K562 (cell line): ENCODE data around the gene FAAP24. TPM values are rescaled to one million over a fixed set of nuclear protein-coding genes. Genes with fewer than 3 reads are reported as not detected.
"Not testable (repeated sequence)": the region's sequence is repeated elsewhere in the genome, so short reads cannot be mapped to it uniquely, and the experiment has no call there.

Experiments used
- ATAC-seq: fragments of 200-7000 bp; cut with Tn5 transposase; 3 replicates; pipeline ENCODE4 v1.9.1; 2020; ENCODE audit warnings: moderate library complexity
- BruUV-seq: library from RNA; stranded (reverse); fragments of 400-500 nt; replicated peaks from 2 replicates; lab custom pipeline; 2021; lab: Mats Ljungman, UMichigan
- CTCF ChIA-PET: fragments of 300-600 bp; formaldehyde crosslinking; extraction: SDS; loops from one replicate; lab custom pipeline; 2021; ENCODE audit warnings: low intra/inter-chr PET ratio; lab: Yijun Ruan, JAX
- POLR2A ChIA-PET: fragments of 300-600, 350-650 bp; sonication (Branson Sonifier 250); formaldehyde crosslinking; extraction: SDS; loops from one replicate; lab custom pipeline; 2021; ENCODE audit warnings: antibody characterized with exemption, inconsistent platforms; lab: Yijun Ruan, JAX
- DNase-seq, 4 experiments: peaks; one replicate each; pipeline versions ENCODE4 v3.0.0 to v3.0.0-alpha.2; 2011 to 2018; ENCODE audit warnings: low spot score in 3 of 4, mixed read lengths in 3 of 4; ENCODE audit errors: extremely low read depth in 1 of 4
- FAIRE-seq: peaks from 2 replicates; lab custom pipeline; 2011; peaks lifted over from hg19 to GRCh38; lab: Jason Lieb, UNC
- H2AFZ ChIP-seq: 2 replicates; pipeline ENCODE4 v1.6.0; 2011; ENCODE audit warnings: low read depth, low read length, control low read depth, inconsistent platforms
- H3K27ac ChIP-seq: fragments of 200-600 bp; 3 replicates; pipeline ENCODE4 v1.8.0; 2011; ENCODE audit warnings: low read depth, mild to moderate bottlenecking, control low read depth, inconsistent platforms, low read length, moderate library complexity, mixed read lengths; ENCODE audit errors: extremely low read depth
- H3K27me3 ChIP-seq, 2 experiments: fragments of 300-600 bp in 1 of 2; 2 replicates in 1 of 2; 3 replicates in 1 of 2; pipeline versions ENCODE4 v1.6.0 to v1.8.0; 2011; ENCODE audit warnings: inconsistent platforms in 2 of 2, low read length in 2 of 2, mild to moderate bottlenecking in 1 of 2, mixed read lengths in 1 of 2, moderate library complexity in 1 of 2; ENCODE audit not compliant: control insufficient read depth in 2 of 2, insufficient read depth in 2 of 2
- H3K36me3 ChIP-seq: fragments of 300-600 bp; 3 replicates; pipeline ENCODE4 v1.8.0; 2011; ENCODE audit warnings: mild to moderate bottlenecking, low read length, inconsistent platforms; ENCODE audit not compliant: control insufficient read depth, insufficient read depth
- H3K4me1 ChIP-seq, 2 experiments: fragments of 200-600 bp in 1 of 2; replicated peaks in 1 of 2; 2 replicates in 1 of 2; 3 replicates in 1 of 2; pipeline versions ENCODE4 v1.5.1 to v1.8.0; 2011; ENCODE audit warnings: inconsistent platforms in 2 of 2, low read length in 2 of 2, mild to moderate bottlenecking in 1 of 2, mixed read lengths in 1 of 2, moderate library complexity in 1 of 2; ENCODE audit not compliant: control insufficient read depth in 2 of 2, insufficient read depth in 2 of 2
- H3K4me2 ChIP-seq: 2 replicates; pipeline ENCODE4 v1.6.1; 2011; ENCODE audit warnings: low read length, control low read depth, inconsistent platforms, mixed read lengths; ENCODE audit not compliant: insufficient read depth
- H3K4me3 ChIP-seq: fragments of 200-600 bp; sonication (generic), shearing (Covaris generic); 2 replicates; pipeline ENCODE4 v1.5.1; 2016; ENCODE audit warnings: control low read depth, inconsistent platforms
- H3K79me2 ChIP-seq: fragments of 200-600 bp; 3 replicates; pipeline ENCODE4 v1.8.0; 2011; ENCODE audit warnings: low read length, inconsistent platforms; ENCODE audit not compliant: control insufficient read depth, insufficient read depth
- H3K9ac ChIP-seq, 2 experiments: 2 replicates each; pipeline versions ENCODE4 v1.6.0 to v1.6.1; 2011; ENCODE audit warnings: low read depth in 2 of 2, low read length in 2 of 2, control low read depth in 1 of 2, inconsistent platforms in 1 of 2, mild to moderate bottlenecking in 1 of 2, mixed read lengths in 1 of 2; ENCODE audit not compliant: insufficient read depth in 1 of 2
- H3K9me1 ChIP-seq: one replicate; pipeline ENCODE4 v1.6.0; 2011; ENCODE audit warnings: inconsistent platforms, mild to moderate bottlenecking, low read length, moderate library complexity; ENCODE audit not compliant: control insufficient read depth, insufficient read depth
- H3K9me3 ChIP-seq: replicated peaks from 2 replicates; pipeline ENCODE4 v1.5.1; 2011; ENCODE audit warnings: low read depth, low read length, inconsistent platforms; ENCODE audit not compliant: control insufficient read depth, insufficient read depth
- H4K20me1 ChIP-seq: replicated peaks from 2 replicates; pipeline ENCODE4 v1.6.1; 2011; ENCODE audit warnings: low read length, inconsistent platforms, mixed read lengths; ENCODE audit not compliant: control insufficient read depth, insufficient read depth
- HDAC8 ChIP-seq: fragments of 450-650 bp; IDR thresholded peaks from 2 replicates; pipeline ENCODE4 v1.6.1; 2016; ENCODE audit warnings: mild to moderate bottlenecking, missing genetic modification characterization, moderate library complexity, missing compliant biosample characterization
- WGBS: fragments of 100-300 bp; shearing (Covaris generic); methylation state at CpG from one replicate; pipeline ENCODE4 v1.1.6; 2016; ENCODE audit warnings: low coverage, mixed read lengths; ENCODE audit not compliant: insufficient coverage; ENCODE audit errors: missing lambda C conversion rate; 5-methylcytosine and 5-hydroxymethylcytosine counted together
- in situ Hi-C: fragments of 300-500 bp; cut with MboI; formaldehyde crosslinking; loops from 4 replicates; pipeline ENCODE4 v1.15.0; 2018; ENCODE audit warnings: inconsistent platforms, mixed read lengths
- intact Hi-C: fragments of 100-400 bp; cut with micrococcal nuclease; formaldehyde crosslinking; loops from 2 replicates; pipeline ENCODE4 v1.14.2; 2022
- polyA plus RNA-seq, 8 experiments: library from polyadenylated mRNA; depleted of rRNA in 4 of 8; stranded (reverse) in 5 of 8; unstranded in 3 of 8; fragments of >200 nt; fragmentation: Nextera tagmentation in 2 of 8; fragmentation: Illumina TruSeq in 1 of 8; extraction: Ambion mirVana in 2 of 8; extraction: Trizol in 1 of 8; gene quantifications; 2 replicates each; pipeline versions ENCODE4 v1.2.1 to v1.2.3, GENCODE V29; 2011 to 2014; ENCODE audit warnings: inconsistent platforms in 1 of 8, missing spikeins in 1 of 8
- total RNA-seq, 7 experiments: library from RNA; depleted of rRNA in 6 of 7; stranded (reverse); fragments of >200 nt in 6 of 7; fragmentation: Illumina TruSeq in 2 of 7; extraction: Trizol in 2 of 7; gene quantifications; 2 replicates each; pipeline versions ENCODE4 v1.2.1 to v1.2.3, GENCODE V29; 2011 to 2021; ENCODE audit warnings: low replicate concordance in 1 of 7

The FAAP24 gene
- total and polyA plus RNA-seq, 9 of the 15 experiments (the other 6 are each of a cell fraction or from before 2014, with no cell fraction given): 4.6 to 21.6 (median 8.2) TPM

GRCh38 chr19:33024398-33024797, 52.4 kb downstream of the FAAP24 start (continued):
- no peak for TF ChIP-seq HDAC8
- TF ChIP-seq, all 486 proteins: peak for 0

GRCh38 chr19:33025468-33026238, 53.6 kb downstream of the FAAP24 start:
- in situ Hi-C loops, H3K4me1 ChIP-seq, DNase-seq, intact Hi-C loops, BruUV-seq, H3K9ac ChIP-seq, FAIRE-seq, H3K27ac ChIP-seq, H3K36me3 ChIP-seq, ATAC-seq, H3K4me3 ChIP-seq, H3K9me1 ChIP-seq, H3K79me2 ChIP-seq, H3K9me3 ChIP-seq, CTCF ChIA-PET, POLR2A ChIA-PET, H3K4me2 ChIP-seq, H4K20me1 ChIP-seq, H2AFZ ChIP-seq, H3K27me3 ChIP-seq: not testable (repeated sequence)
- 82% methylated on average over 8 of the region's 12 CpGs for WGBS

- CTCF ChIA-PET, intact Hi-C loops, H2AFZ ChIP-seq, H3K4me2 ChIP-seq, H3K4me1 ChIP-seq, ATAC-seq, H4K20me1 ChIP-seq, in situ Hi-C loops, H3K9me3 ChIP-seq, H3K9ac ChIP-seq, FAIRE-seq, H3K27me3 ChIP-seq, POLR2A ChIA-PET, H3K9me1 ChIP-seq, DNase-seq, H3K27ac ChIP-seq, BruUV-seq, H3K79me2 ChIP-seq, H3K36me3 ChIP-seq, H3K4me3 ChIP-seq: not testable (repeated sequence)
- WGBS: 34% methylated on average over 3 of the region's 5 CpGs
Observed at GRCh38 chr19:33026602-33027001, 54.6 kb downstream of the FAAP24 start.

Other genes with a start within 250 kb of the FAAP24 start
- not detected in 2 replicates for gene SLC7A9, start 102.5 kb upstream of the FAAP24 start, total RNA-seq (2014; rRNA removed)
- gene SLC7A9, start 102.5 kb upstream of the FAAP24 start, total RNA-seq (2014; rRNA removed; fragmentation: Illumina TruSeq; extraction: Trizol): not detected in 2 replicates
- gene SLC7A9, start 102.5 kb upstream of the FAAP24 start, total RNA-seq (2015; rRNA removed; fragmentation: Illumina TruSeq; extraction: Trizol): not detected in 2 replicates
- gene SLC7A9, start 102.5 kb upstream of the FAAP24 start, total RNA-seq (2021): not detected in 2 replicates
- not detected in 2 replicates for gene SLC7A9, start 102.5 kb upstream of the FAAP24 start, polyA plus RNA-seq (2011; rRNA removed)
- gene SLC7A9, start 102.5 kb upstream of the FAAP24 start, polyA plus RNA-seq (2014; fragmentation: Illumina TruSeq; extraction: Trizol): not detected in 2 replicates
- gene SLC7A9, start 102.5 kb upstream of the FAAP24 start, polyA plus RNA-seq (2014; fragmentation: Nextera tagmentation; extraction: Ambion mirVana): not detected
- gene SLC7A9, start 102.5 kb upstream of the FAAP24 start, polyA plus RNA-seq (2014; rRNA removed): not detected in 2 replicates
- 5.6 and 8.5 TPM in 2 replicates for gene CEP89, start 284 bp upstream of the FAAP24 start, total RNA-seq (2014; rRNA removed)
- 5.5 and 7.1 TPM in 2 replicates for gene CEP89, start 284 bp upstream of the FAAP24 start, total RNA-seq (2014; rRNA removed; fragmentation: Illumina TruSeq; extraction: Trizol)
- gene CEP89, start 284 bp upstream of the FAAP24 start, total RNA-seq (2015; rRNA removed; fragmentation: Illumina TruSeq; extraction: Trizol): 7.2 and 7.7 TPM in 2 replicates
- gene CEP89, start 284 bp upstream of the FAAP24 start, total RNA-seq (2021): 10.2 and 10.5 TPM in 2 replicates
- gene CEP89, start 284 bp upstream of the FAAP24 start, polyA plus RNA-seq (2011; rRNA removed): 11.2 and 13.0 TPM in 2 replicates
- gene CEP89, start 284 bp upstream of the FAAP24 start, polyA plus RNA-seq (2014; fragmentation: Illumina TruSeq; extraction: Trizol): 14.3 and 15.0 TPM in 2 replicates
- gene CEP89, start 284 bp upstream of the FAAP24 start, polyA plus RNA-seq (2014; fragmentation: Nextera tagmentation; extraction: Ambion mirVana): 1 to 10 TPM; 5.5 to 7.0 TPM
- gene CEP89, start 284 bp upstream of the FAAP24 start, polyA plus RNA-seq (2014; rRNA removed): 13.8 and 14.1 TPM in 2 replicates
- 2.8 and 3.7 TPM in 2 replicates for gene RHPN2, start 92.6 kb downstream of the FAAP24 start, total RNA-seq (2014; rRNA removed)
- 2.7 and 3.2 TPM in 2 replicates for gene RHPN2, start 92.6 kb downstream of the FAAP24 start, total RNA-seq (2014; rRNA removed; fragmentation: Illumina TruSeq; extraction: Trizol)
- 3.0 and 3.6 TPM in 2 replicates for gene RHPN2, start 92.6 kb downstream of the FAAP24 start, total RNA-seq (2015; rRNA removed; fragmentation: Illumina TruSeq; extraction: Trizol)
- gene RHPN2, start 92.6 kb downstream of the FAAP24 start, total RNA-seq (2021): 4.1 and 4.4 TPM in 2 replicates
- 7.2 and 9.9 TPM in 2 replicates for gene RHPN2, start 92.6 kb downstream of the FAAP24 start, polyA plus RNA-seq (2011; rRNA removed)
- gene RHPN2, start 92.6 kb downstream of the FAAP24 start, polyA plus RNA-seq (2014; fragmentation: Illumina TruSeq; extraction: Trizol): 5.9 and 6.1 TPM in 2 replicates
- gene RHPN2, start 92.6 kb downstream of the FAAP24 start, polyA plus RNA-seq (2014; fragmentation: Nextera tagmentation; extraction: Ambion mirVana): 1 to 10 TPM in 1 of 2 experiments, under 1 TPM in 1; 0.63 to 1.2 TPM
- 2.9 and 5.7 TPM in 2 replicates for gene RHPN2, start 92.6 kb downstream of the FAAP24 start, polyA plus RNA-seq (2014; rRNA removed)
- 6.6 and 9.4 TPM in 2 replicates for gene GPATCH1, start 108.9 kb downstream of the FAAP24 start, total RNA-seq (2014; rRNA removed)
- gene GPATCH1, start 108.9 kb downstream of the FAAP24 start, total RNA-seq (2014; rRNA removed; fragmentation: Illumina TruSeq; extraction: Trizol): 7.1 and 8.1 TPM in 2 replicates
- 9.5 and 9.6 TPM in 2 replicates for gene GPATCH1, start 108.9 kb downstream of the FAAP24 start, total RNA-seq (2015; rRNA removed; fragmentation: Illumina TruSeq; extraction: Trizol)
- gene GPATCH1, start 108.9 kb downstream of the FAAP24 start, total RNA-seq (2021): 7.0 and 8.0 TPM in 2 replicates
- 7.9 and 9.1 TPM in 2 replicates for gene GPATCH1, start 108.9 kb downstream of the FAAP24 start, polyA plus RNA-seq (2011; rRNA removed)
- gene GPATCH1, start 108.9 kb downstream of the FAAP24 start, polyA plus RNA-seq (2014; fragmentation: Illumina TruSeq; extraction: Trizol): 7.5 and 9.7 TPM in 2 replicates
- gene GPATCH1, start 108.9 kb downstream of the FAAP24 start, polyA plus RNA-seq (2014; fragmentation: Nextera tagmentation; extraction: Ambion mirVana): 1 to 10 TPM; 3.7 to 9.2 TPM
- gene GPATCH1, start 108.9 kb downstream of the FAAP24 start, polyA plus RNA-seq (2014; rRNA removed): 7.7 and 10.9 TPM in 2 replicates
- not detected in 2 replicates for gene WDR88, start 159.9 kb downstream of the FAAP24 start, total RNA-seq (2014; rRNA removed)
- not detected in 2 replicates for gene WDR88, start 159.9 kb downstream of the FAAP24 start, total RNA-seq (2014; rRNA removed; fragmentation: Illumina TruSeq; extraction: Trizol)
- not detected in 2 replicates for gene WDR88, start 159.9 kb downstream of the FAAP24 start, total RNA-seq (2015; rRNA removed; fragmentation: Illumina TruSeq; extraction: Trizol)
- not detected in 2 replicates for gene WDR88, start 159.9 kb downstream of the FAAP24 start, total RNA-seq (2021)
- gene WDR88, start 159.9 kb downstream of the FAAP24 start, polyA plus RNA-seq (2011; rRNA removed): not detected in 2 replicates
- gene WDR88, start 159.9 kb downstream of the FAAP24 start, polyA plus RNA-seq (2014; fragmentation: Illumina TruSeq; extraction: Trizol): not detected in 2 replicates
- under 1 TPM; 0.03 to 0.04 TPM for gene WDR88, start 159.9 kb downstream of the FAAP24 start, polyA plus RNA-seq (2014; fragmentation: Nextera tagmentation; extraction: Ambion mirVana)
- not detected in 2 replicates for gene WDR88, start 159.9 kb downstream of the FAAP24 start, polyA plus RNA-seq (2014; rRNA removed)
- not detected in 2 replicates for gene LRP3, start 222.1 kb downstream of the FAAP24 start, total RNA-seq (2014; rRNA removed)
- not detected in 2 replicates for gene LRP3, start 222.1 kb downstream of the FAAP24 start, total RNA-seq (2014; rRNA removed; fragmentation: Illumina TruSeq; extraction: Trizol)
- not detected in 2 replicates for gene LRP3, start 222.1 kb downstream of the FAAP24 start, total RNA-seq (2015; rRNA removed; fragmentation: Illumina TruSeq; extraction: Trizol)
- 0.04 and 0.29 TPM in 2 replicates for gene LRP3, start 222.1 kb downstream of the FAAP24 start, total RNA-seq (2021)
- gene LRP3, start 222.1 kb downstream of the FAAP24 start, polyA plus RNA-seq (2011; rRNA removed): not detected in 2 replicates
- gene LRP3, start 222.1 kb downstream of the FAAP24 start, polyA plus RNA-seq (2014; fragmentation: Illumina TruSeq; extraction: Trizol): not detected in 2 replicates
- not detected for gene LRP3, start 222.1 kb downstream of the FAAP24 start, polyA plus RNA-seq (2014; fragmentation: Nextera tagmentation; extraction: Ambion mirVana)
- gene LRP3, start 222.1 kb downstream of the FAAP24 start, polyA plus RNA-seq (2014; rRNA removed): not detected in 2 replicates